Measurements from ENCODE around the gene TACR1.

GRCh38 chr2:75044291-75044690, 155.0 kb downstream of the TACR1 start:
- TF ChIP-seq EZH2phosphoT487 (IDR thresholded peaks at IDR 0.05; ENCODE audit: borderline replicate concordance, low read length) (no peak), CTCF (conservative IDR thresholded peaks at IDR 0.05; ENCODE audit: low read depth, low read length) (no peak), EZH2 (IDR thresholded peaks at IDR 0.05; ENCODE audit: low read length, unreplicated experiment) (no peak)
